SJSA1 (cell line): Measurements from ENCODE around the gene CREBZF. TPM values are rescaled to one million over a fixed set of nuclear protein-coding genes. Genes with fewer than 3 reads are reported as not detected.
"Not testable (repeated sequence)": the region's sequence is repeated elsewhere in the genome, so short reads cannot be mapped to it uniquely, and the experiment has no call there.

Experiments used
- DNase-seq, 2 experiments: peaks; one replicate each; pipeline ENCODE4 v3.0.0-alpha.2; 2015 to 2020; ENCODE audit warnings: low spot score in 2 of 2, low read depth in 1 of 2
- H3K27ac ChIP-seq: fragments of 250-450 bp; sonication (Bioruptor Pico); 2 replicates; pipeline ENCODE4 v1.5.1; 2020; ENCODE audit warnings: mild to moderate bottlenecking, moderate library complexity
- H3K27me3 ChIP-seq: fragments of 250-450 bp; sonication (Bioruptor Pico); replicated peaks from 2 replicates; pipeline ENCODE4 v1.5.1; 2020; ENCODE audit warnings: mild to moderate bottlenecking, moderate library complexity
- H3K36me3 ChIP-seq: fragments of 250-450 bp; sonication (Bioruptor Pico); 2 replicates; pipeline ENCODE4 v1.5.1; 2020; ENCODE audit warnings: mild to moderate bottlenecking
- H3K4me1 ChIP-seq: fragments of 250-450 bp; sonication (Bioruptor Pico); replicated peaks from 2 replicates; pipeline ENCODE4 v1.6.1; 2021; ENCODE audit warnings: mild to moderate bottlenecking
- H3K4me3 ChIP-seq: fragments of 250-450 bp; sonication (Bioruptor Pico); 2 replicates; pipeline ENCODE4 v1.5.1; 2020; ENCODE audit warnings: mild to moderate bottlenecking
- H3K9me3 ChIP-seq: fragments of 250-450 bp; sonication (Bioruptor Pico); replicated peaks from 2 replicates; pipeline ENCODE4 v1.5.1; 2020; ENCODE audit warnings: mild to moderate bottlenecking
- total RNA-seq: library from RNA; depleted of rRNA; stranded (reverse); fragments of >200 nt; shearing (Covaris generic); gene quantifications from 2 replicates; pipeline ENCODE4 v1.2.3, GENCODE V29; 2014

The CREBZF gene
- total RNA-seq, 1 experiment from 2014 or later, result 15.2 TPM

DNA sequence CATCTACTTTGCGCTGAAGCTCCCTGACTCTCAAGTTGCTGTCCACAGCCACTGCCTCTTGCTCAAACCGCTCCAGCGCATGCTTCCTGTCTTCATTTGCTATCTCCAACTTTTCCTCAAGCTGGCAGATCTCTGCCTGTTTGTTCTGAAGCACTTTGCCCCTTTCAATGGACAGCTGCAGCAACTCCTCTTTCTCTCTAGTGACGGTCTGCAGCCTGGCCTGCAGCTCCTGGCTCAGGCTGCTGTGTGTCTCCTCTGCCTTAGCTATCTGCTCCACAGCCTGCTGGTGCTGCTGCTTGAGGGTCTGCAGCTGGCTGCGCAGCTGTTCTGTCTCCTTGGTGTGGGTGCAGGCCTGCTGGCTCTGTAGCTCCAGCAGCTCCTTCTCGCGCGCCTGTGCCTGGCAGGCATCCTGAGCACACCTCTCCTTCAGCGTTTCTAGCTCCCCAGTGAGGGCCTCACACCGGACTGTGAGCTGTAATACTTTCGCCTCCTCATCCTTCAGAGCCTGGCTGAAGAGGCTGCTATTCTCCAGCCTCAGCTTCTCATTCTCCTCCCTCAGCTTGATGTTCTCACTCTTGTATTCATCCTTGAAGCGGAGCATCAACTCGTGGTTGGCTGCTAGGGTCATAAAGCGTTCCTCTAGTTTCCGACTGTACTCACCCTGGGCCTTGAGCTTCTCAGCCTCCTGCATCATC is 20.3 kb upstream of the CREBZF start:
- Histone ChIP-seq H3K4me3 (no peak overlapping the region), H3K36me3 (no peaks in the 10 kb centered on the region), H3K27me3 (no peaks in the 10 kb centered on the region), H3K27ac (no peak overlapping the region), H3K9me3 (no peaks in the 10 kb centered on the region), H3K4me1 (no peaks in the 10 kb centered on the region)
- no peak for DNase-seq

DNA sequence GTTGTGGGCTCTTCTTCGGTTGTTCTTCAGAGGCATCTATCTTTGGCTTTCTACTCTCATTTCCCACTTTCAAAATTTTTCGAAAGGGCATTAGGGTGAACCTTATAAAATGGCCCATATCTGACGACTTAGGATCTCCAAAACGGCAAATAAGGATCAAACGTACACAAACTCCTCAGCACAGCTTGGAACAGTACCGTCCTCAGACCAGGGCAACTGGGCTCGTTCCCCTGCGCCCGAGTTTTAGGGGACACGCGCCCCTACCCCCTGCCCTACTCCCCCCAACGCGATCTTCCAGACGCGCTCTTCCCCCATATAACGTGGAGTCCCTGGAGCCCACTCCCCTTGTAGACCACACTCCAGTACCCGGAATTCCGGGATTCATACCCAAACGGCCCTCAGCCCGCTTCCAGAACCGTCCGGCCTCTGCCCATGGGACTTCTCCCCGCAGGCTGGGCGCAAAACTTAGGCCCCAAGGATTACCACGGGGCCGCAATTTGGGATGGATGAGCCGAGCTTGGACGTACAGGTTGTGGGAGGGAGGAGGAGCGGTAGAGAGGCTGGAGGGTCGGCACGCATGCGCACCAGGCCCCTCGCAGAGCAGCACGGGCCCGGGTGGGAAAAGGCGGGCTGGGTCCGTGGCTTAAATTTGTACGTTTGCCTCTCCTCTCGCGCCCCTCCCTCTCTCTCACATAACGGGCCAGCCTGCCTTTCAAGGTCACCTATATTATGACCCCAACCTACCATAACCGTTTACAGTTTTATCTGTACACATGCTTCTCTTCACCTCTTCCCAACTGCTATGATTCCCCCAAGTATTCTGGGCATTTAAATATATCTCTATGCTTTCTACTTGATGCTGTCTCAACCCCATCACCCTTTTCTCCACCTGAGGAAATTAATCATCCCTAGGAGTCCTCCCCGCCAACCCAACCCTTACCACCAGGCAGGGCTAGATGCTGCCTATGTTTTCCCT is 17.7 kb upstream of the CREBZF start:
- Histone ChIP-seq H3K9me3 (no peaks in the 10 kb centered on the region), H3K27ac (no peak overlapping the region), H3K4me3 (no peak overlapping the region), H3K27me3 (no peaks in the 10 kb centered on the region), H3K4me1 (no peaks in the 10 kb centered on the region), H3K36me3 (no peaks in the 10 kb centered on the region)
- no peak for DNase-seq

DNA sequence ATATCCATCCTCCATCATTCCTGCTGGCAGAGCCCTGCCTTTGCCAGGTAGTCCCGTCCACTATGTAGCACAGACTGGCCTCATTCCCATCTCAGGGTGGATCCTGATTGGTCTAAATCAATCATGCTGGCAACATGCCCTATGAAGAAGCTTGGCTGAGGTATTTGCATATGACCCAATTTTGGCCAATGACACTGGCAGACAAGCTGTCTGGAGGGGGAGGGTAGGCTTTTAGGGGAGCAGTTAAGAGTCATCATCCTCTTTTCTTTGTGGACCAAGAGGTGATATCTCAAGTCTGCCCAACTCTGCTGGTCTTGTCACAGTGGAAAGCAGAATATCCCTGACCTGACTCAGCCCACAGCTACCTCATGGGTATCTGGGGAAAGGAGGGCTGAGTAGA is 16.0 kb upstream of the CREBZF start:
- no peak overlapping the region for H3K27ac ChIP-seq

DNA sequence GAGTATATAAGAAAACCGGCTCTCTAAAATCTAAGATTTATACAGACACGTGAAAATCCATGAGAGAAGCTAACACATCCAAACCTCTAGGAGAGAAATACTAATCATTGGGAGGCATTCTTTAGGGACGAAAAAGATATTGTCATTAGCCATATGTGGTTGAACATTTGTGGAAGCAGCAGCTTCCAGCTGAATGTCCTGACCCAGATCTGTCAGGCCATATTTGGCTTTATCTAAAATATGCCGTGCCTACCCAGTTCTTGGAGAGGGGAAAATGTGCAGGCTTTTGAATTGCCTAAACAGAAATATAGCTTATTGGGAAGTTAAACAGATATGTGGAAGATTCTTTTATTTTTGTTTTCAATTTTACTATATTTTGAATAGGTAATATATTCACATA is 14.6 kb upstream of the CREBZF start:
- Histone ChIP-seq H3K27me3 (no peaks in the 10 kb centered on the region), H3K4me3 (no peak overlapping the region), H3K4me1 (no peaks in the 10 kb centered on the region), H3K27ac (no peak overlapping the region), H3K9me3 (no peaks in the 10 kb centered on the region), H3K36me3 (no peaks in the 10 kb centered on the region)
- no peak for DNase-seq

More for the DNA sequence above, 16.0 kb upstream of the CREBZF start:
- no peaks in the 10 kb centered on the region for H3K4me1 ChIP-seq
- no peak for DNase-seq
- no peaks in the 10 kb centered on the region for H3K27me3 ChIP-seq
- H3K9me3 ChIP-seq, result no peaks in the 10 kb centered on the region
- H3K4me3 ChIP-seq, result no peak overlapping the region
- H3K36me3 ChIP-seq, result no peaks in the 10 kb centered on the region

DNA sequence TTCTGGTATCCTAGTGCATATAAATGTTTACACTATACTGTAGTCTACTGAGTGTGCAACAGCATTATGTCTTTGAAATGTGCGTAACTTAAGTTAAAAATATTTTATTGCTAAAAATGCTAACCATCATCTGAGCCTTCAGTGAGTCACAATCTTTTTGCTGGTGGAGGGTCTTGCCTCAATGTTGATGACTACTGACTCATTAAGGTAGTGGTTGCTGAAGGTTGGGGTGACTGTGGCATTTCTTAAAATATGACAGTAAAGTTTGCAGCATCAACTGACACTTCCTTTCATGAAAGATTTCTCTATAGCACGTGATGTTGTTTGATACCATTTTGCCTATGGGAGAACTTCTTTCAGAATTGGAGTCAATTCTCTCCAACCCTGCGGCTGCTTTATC is 8.5 kb upstream of the CREBZF start:
- Histone ChIP-seq H3K27ac (no peak overlapping the region), H3K9me3 (no peaks in the 10 kb centered on the region), H3K27me3 (no peaks in the 10 kb centered on the region), H3K4me3 (no peak overlapping the region), H3K36me3 (no peaks in the 10 kb centered on the region), H3K4me1 (no peaks in the 10 kb centered on the region)
- DNase-seq, result no peak

DNA sequence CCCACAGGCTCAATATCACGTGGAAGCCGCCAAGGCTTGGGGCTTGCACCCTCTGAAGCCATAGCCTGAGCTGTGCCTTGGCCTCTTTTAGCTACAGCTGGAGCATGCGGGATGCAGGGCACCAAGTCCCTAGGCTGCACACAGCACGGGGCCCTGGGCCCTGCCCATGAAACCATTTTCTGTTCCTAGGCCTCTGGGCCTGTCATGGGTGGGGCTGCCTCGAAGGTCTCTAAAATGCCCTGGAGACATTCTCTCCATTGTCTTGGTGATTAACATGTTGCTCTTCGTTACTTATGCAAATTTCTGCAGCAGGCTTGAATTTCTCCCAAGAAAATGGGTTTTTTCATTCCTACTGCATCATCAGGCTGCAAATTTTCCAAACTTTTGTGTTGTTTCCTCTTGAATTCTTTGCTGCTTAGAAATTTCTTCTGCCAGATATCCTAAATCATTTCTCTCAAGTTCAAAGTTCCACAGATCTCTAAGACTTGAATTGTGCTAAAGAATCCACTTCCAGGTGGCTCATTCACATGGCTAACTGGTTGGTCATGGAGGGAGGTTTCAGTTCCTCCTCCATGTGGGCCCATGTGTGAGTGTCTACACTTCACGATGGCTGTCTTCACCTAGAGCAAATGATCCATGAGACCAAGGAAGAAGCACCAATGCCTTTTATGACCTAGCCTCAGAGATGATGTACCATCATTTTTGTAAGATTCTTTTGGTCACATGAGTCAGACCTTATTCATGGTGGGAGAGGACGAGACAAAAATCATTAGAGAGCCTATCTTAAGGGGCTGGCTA is 7.4 kb upstream of the CREBZF start:
- no peak overlapping the region for H3K27ac ChIP-seq
- DNase-seq, result no peak

DNA sequence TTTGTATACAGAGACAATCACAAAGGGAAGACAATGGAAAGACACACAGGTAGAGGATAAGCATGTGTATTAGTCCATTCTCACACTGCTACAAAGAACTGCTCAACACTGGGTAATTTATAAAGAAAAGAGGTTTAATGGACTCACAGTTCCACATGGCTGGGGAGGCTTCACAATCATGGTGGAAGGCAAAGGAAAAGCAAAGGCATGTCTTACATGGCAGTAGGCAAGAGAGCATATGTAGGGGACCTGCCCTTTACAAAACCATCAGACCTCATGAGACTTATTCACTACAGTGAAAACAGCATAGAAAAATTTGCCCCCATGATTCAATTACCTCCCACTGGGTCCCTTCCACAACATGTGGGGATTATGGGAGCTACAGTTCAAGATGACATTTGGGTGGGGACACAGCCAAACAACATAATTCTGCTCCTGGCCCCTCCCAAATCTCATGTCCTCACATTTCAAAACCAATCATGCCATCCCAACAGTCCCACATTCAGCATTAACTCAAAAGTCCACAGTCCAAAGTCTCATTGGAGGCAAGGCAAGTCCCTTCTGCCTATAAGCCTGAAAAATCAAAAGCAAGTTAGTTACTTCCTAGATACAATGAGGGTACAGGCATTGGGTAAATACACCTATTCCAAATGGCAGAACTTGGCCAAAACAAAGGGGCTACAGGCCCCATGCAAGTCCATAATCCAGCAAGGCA is 6.2 kb upstream of the CREBZF start:
- H3K36me3 ChIP-seq, H3K4me1 ChIP-seq, H3K27ac ChIP-seq, H3K27me3 ChIP-seq, DNase-seq, H3K9me3 ChIP-seq, H3K4me3 ChIP-seq: not testable (repeated sequence)

More for the DNA sequence above, 7.4 kb upstream of the CREBZF start:
- H3K4me1 ChIP-seq, result no peaks in the 10 kb centered on the region
- H3K27me3 ChIP-seq, result no peaks in the 10 kb centered on the region
- H3K4me3 ChIP-seq, result no peak overlapping the region
- H3K9me3 ChIP-seq, result no peaks in the 10 kb centered on the region
- H3K36me3 ChIP-seq, result no peaks in the 10 kb centered on the region

DNA sequence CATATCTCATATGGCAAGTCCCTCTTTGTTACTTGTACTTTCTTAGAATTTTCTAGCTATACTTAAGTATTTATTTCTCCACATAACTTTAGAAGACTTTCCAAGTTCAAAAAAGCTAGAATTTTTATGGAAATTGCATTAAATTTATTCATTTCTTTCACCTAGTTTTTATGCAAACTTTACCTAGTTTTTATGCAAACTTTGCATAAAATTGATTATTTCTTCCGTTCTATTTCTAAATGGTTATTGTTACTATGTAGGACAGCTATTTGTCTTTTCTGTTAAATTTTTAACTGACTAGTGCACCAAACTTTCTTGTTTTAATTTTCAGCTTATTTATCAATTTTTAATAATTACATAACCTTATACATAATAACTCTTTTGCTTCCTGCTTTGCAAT is 3.2 kb upstream of the CREBZF start:
- Histone ChIP-seq H3K9me3 (no peaks in the 10 kb centered on the region), H3K4me3 (no peak overlapping the region), H3K4me1 (peaks cover 7% of the 10 kb centered on the region; the same call in 1 of the 2 replicates), H3K27ac (no peak overlapping the region), H3K27me3 (no peaks in the 10 kb centered on the region), H3K36me3 (peaks cover 11% of the 10 kb centered on the region; the same call in 1 of the 2 replicates)
- DNase-seq, result no peak

DNA sequence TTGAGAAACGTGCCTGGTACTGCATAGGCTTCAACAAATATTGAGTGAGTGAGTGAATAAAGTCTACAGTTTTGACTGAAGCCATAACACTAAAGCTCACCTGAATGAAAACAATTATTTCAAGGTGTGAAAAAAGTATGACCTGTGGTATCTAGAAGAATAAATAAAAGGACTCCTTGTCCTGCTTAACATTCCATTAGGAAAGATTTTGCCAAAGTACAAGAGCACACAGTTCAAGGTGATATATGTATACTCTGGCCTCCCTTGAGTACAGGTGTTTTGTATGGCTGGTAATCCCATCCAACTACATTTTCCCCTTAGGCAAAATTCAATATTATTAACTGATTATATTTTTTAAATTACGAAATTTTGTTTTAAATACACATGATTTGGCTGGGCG is 1.8 kb upstream of the CREBZF start:
- Histone ChIP-seq H3K27me3 (no peaks in the 10 kb centered on the region), H3K4me1 (peaks cover 9% of the 10 kb centered on the region; the same call in 1 of the 2 replicates), H3K36me3 (peaks cover 15% of the 10 kb centered on the region; the same call in 1 of the 2 replicates), H3K9me3 (no peaks in the 10 kb centered on the region), H3K4me3 (no peak overlapping the region), H3K27ac (no peak overlapping the region)
- no peak for DNase-seq

DNA sequence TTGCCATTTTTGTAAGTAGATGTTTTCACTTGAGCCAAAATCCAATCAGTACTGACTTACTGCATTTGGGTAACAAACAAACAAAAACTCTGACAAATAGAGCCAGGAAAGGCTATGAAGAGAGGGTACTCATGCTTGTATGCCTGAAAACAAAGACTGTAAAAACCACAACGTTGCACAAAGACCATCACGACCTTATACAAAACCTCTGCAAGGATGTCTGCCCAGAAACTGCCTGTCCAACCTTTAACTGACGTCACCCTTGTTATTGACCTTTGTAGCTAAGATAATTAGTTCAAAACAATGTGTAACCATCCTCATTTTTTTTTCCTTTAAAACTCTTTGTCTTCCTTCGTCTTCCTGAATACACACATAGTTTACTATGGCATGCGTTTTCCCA is 804 bp upstream of the CREBZF start:
- H3K4me3 ChIP-seq, result no peak overlapping the region
- H3K27me3 ChIP-seq, result no peaks in the 10 kb centered on the region
- H3K27ac ChIP-seq, result peak overlapping the region; percentile 93
- H3K36me3 ChIP-seq, result peaks cover 18% of the 10 kb centered on the region
- peak in 1 of 2 experiments; percentile 7 for DNase-seq
- H3K4me1 ChIP-seq, result peaks cover 9% of the 10 kb centered on the region; the same call in 1 of the 2 replicates
- H3K9me3 ChIP-seq, result no peaks in the 10 kb centered on the region

DNA sequence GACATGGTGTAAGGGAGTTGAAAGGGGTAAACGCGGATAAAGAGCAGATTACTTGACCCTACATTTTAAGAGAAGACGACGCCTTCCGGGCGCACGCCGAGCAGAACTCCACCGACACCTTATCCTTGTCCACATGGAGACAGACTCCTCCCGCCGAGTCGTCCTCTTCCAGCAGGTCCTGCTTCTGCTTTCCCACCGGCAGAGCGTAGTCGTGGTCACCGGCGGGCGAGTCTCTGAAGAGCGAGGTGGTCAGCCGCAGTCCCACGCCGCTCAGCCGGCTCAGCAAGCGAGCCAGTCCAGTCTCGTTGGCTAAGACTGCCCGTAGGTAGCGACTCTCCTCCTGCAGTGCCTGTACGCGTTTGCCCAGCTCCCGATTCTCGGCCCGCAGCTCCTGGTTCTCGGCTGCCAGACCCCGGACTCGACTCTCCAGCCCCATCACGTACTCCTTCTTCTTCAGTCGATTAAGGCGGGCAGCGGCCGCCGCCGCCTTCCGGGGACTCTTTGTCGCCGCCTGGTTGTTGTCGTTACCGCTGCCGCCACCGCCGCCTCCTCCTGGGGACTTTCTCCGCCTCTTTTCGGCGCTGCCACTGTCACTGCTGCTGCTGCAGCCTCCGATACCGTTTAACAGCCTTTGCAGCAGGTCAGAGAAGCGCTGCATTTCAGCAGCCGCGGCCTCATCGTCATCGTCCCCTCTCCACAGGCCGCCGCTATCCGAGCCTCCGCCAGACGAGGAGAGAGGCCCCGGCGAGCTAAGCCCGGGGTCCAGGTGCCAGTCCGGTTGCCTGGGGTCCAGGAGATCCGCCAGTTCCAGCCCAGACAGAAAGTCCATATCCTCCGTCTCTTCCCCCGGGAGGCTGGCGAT is 945 bp downstream of the CREBZF start:
- peaks cover 9% of the 10 kb centered on the region; the same call in 1 of the 2 replicates for H3K4me1 ChIP-seq
- no peaks in the 10 kb centered on the region for H3K9me3 ChIP-seq
- H3K27ac ChIP-seq, result peak overlapping the region; percentile 93
- peak; percentile 61 to 67 for DNase-seq
- no peaks in the 10 kb centered on the region for H3K27me3 ChIP-seq
- peak overlapping the region; percentile 80 for H3K4me3 ChIP-seq
- peaks cover 34% of the 10 kb centered on the region for H3K36me3 ChIP-seq

DNA sequence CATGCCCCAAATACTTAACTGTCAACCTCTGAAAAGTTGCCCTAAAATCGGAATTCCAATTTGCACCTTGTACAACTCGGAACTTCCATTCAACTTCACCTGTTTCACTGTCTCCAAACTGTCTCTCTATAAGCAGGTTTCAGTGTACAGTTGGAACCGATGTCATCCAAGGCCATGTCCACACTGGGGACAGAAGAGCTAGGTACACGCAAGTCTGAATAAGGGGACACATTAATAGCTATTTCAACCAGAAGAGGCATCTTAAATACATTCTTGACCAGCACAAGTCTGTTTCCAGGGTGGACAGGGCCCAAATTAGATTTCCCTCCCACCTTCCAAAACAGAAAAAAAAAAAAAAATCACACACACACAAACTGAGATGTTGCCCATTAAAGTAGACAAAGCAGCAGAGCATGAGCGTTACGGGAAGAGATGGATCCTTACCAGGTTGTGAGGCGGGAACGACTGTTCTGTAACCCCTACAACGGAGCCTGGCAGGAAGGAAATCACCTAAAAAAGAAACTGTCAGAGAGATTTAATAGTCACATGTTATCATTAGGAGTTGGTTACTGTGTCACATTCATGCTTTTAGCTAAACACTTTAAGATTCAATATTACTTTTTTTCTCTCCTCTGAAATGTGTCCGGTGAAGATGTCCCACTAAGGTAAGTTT is 1.7 kb downstream of the CREBZF start:
- peak in 1 of 2 experiments; percentile 8 for DNase-seq
- Histone ChIP-seq H3K27ac (no peak overlapping the region), H3K4me1 (peaks cover 9% of the 10 kb centered on the region; the same call in 1 of the 2 replicates), H3K9me3 (no peaks in the 10 kb centered on the region), H3K36me3 (peaks cover 42% of the 10 kb centered on the region), H3K27me3 (no peaks in the 10 kb centered on the region), H3K4me3 (peak overlapping the region; percentile 80)
